NCI-H524 treated with DMSO at 0.1 percent for 48 hours (cell line): ENCODE results near the gene ELP1.
"Not testable (repeated sequence)": the region's sequence is repeated elsewhere in the genome, so short reads cannot be mapped to it uniquely, and the experiment has no call there.

ENCODE experiments used
- DNase-seq: peaks from one replicate; lab custom pipeline; 2025; lab: John Stamatoyannopoulos, UW

ELP1 gene

GRCh38 chr9:108933718-108934322 lies at the start of gene ELP1:
TSS of gene ELP1 (minus strand) at chr9:108934124. CDS start at chr9:108931146, 2,978 bp downstream.
- peak; percentile 75 for DNase-seq

- no peak for DNase-seq
Measured at GRCh38 chr9:108980893-108981292, 47.0 kb upstream of the ELP1 start.

GRCh38 chr9:108978205-108978604 lies 44.3 kb upstream of the ELP1 start:
- no peak for DNase-seq

- DNase-seq: no peak
Measured at GRCh38 chr9:108973895-108974294, 40.0 kb upstream of the ELP1 start.

- no peak for DNase-seq
Measured at GRCh38 chr9:108972626-108973209, 38.8 kb upstream of the ELP1 start.

- DNase-seq: no peak
Measured at GRCh38 chr9:108972186-108972585, 38.3 kb upstream of the ELP1 start.

GRCh38 chr9:108971392-108971791 lies 37.5 kb upstream of the ELP1 start:
- not testable (repeated sequence) for DNase-seq

GRCh38 chr9:108967916-108968315 lies 34.0 kb upstream of the ELP1 start:
- DNase-seq: no peak

- DNase-seq: no peak
Measured at GRCh38 chr9:108963459-108964143, 29.7 kb upstream of the ELP1 start.

- no peak for DNase-seq
Measured at GRCh38 chr9:108961151-108961550, 27.2 kb upstream of the ELP1 start.

- no peak for DNase-seq
Measured at GRCh38 chr9:108960331-108960730, 26.4 kb upstream of the ELP1 start.

GRCh38 chr9:108956631-108957026 lies 22.7 kb upstream of the ELP1 start:
- no peak for DNase-seq

GRCh38 chr9:108956022-108956630 lies 22.2 kb upstream of the ELP1 start:
- no peak for DNase-seq

GRCh38 chr9:108953983-108954574 lies 20.2 kb upstream of the ELP1 start:
- DNase-seq: no peak

GRCh38 chr9:108951578-108951977 lies 17.7 kb upstream of the ELP1 start:
- DNase-seq: no peak

GRCh38 chr9:108950168-108950567 lies 16.2 kb upstream of the ELP1 start:
- DNase-seq: no peak

- no peak for DNase-seq
Measured at GRCh38 chr9:108939975-108940374, 6.1 kb upstream of the ELP1 start.

GRCh38 chr9:108937561-108938305 lies 3.8 kb upstream of the ELP1 start:
- no peak for DNase-seq

GRCh38 chr9:108934323-108934893 lies 484 bp upstream of the ELP1 start, which contains the start of gene ABITRAM:
TSS of gene ABITRAM (plus strand) at chr9:108934400. CDS start at chr9:108934487, 87 bp downstream.
- DNase-seq: no peak

- DNase-seq: no peak
Measured at GRCh38 chr9:108933231-108933717, 650 bp downstream of the ELP1 start.

GRCh38 chr9:108928386-108928785 lies 5.5 kb downstream of the ELP1 start:
- DNase-seq: no peak
